GM13976 (cell line): Measurements from ENCODE around the gene BCAT1.

Source experiments
- DNase-seq: peaks from one replicate; pipeline ENCODE4 v3.0.0; 2012; ENCODE audit warnings: low spot score
- in situ Hi-C: fragments of 300-500 bp; cut with MboI; formaldehyde crosslinking; loops from one replicate; pipeline ENCODE4 v1.12.0; 2022; ENCODE audit warnings: low sequenced_read_pairs, mixed read lengths, inconsistent platforms; ENCODE audit not compliant: unreplicated experiment
- TF ChIP-seq, protein P1 (sequence below): IDR thresholded peaks from 2 replicates; pipeline ENCODE4 v1.5.1; 2012; ENCODE audit warnings: borderline replicate concordance, mild to moderate bottlenecking; ENCODE audit not compliant: insufficient read depth; ENCODE audit errors: extremely low read depth, missing control alignments, control extremely low read depth

BCAT1 gene

DNA sequence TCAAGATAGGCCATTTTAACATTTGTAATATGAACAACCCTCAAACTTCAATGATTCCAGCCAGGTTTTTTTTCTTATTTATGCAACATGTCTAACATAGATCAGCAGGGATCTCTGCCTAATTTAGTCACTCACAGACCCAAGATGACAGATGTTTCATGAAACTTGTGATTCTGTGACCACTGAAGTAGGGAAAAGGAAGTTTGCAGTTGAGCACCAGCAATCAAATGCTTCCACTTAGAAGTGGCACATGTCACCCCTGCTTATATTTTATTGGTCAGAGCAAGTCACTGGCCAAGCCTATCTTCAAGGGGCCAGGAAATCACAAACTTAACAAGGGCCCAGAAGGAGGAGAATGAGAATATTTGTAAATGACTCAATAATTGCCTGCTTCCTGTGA is 150.6 kb downstream of the BCAT1 start:
- peak; percentile 33 for DNase-seq
- TF ChIP-seq, protein P1, sequence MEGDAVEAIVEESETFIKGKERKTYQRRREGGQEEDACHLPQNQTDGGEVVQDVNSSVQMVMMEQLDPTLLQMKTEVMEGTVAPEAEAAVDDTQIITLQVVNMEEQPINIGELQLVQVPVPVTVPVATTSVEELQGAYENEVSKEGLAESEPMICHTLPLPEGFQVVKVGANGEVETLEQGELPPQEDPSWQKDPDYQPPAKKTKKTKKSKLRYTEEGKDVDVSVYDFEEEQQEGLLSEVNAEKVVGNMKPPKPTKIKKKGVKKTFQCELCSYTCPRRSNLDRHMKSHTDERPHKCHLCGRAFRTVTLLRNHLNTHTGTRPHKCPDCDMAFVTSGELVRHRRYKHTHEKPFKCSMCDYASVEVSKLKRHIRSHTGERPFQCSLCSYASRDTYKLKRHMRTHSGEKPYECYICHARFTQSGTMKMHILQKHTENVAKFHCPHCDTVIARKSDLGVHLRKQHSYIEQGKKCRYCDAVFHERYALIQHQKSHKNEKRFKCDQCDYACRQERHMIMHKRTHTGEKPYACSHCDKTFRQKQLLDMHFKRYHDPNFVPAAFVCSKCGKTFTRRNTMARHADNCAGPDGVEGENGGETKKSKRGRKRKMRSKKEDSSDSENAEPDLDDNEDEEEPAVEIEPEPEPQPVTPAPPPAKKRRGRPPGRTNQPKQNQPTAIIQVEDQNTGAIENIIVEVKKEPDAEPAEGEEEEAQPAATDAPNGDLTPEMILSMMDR, result no peak
- in situ Hi-C loops, result no loop called here

DNA sequence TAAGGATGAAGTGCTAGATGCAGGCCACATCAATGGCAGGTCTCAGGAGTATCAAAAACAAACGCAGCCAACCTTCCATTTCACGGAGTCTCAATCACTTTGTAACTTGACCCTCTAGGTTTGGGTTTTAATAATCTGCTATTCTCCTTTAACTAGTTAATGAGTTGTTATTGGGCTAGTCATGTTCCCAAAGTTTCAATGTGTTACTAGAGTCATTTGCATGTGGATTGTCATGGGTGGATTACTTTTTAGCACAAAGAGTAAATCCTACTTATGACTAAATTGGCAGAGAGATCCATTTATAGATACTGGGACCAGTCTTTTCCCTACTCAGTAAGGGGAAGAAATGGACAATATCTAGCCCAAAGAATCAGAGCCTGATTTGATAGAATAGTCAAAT is 151.0 kb downstream of the BCAT1 start:
- DNase-seq, result no peak
- in situ Hi-C loops, result no loop called here

DNA sequence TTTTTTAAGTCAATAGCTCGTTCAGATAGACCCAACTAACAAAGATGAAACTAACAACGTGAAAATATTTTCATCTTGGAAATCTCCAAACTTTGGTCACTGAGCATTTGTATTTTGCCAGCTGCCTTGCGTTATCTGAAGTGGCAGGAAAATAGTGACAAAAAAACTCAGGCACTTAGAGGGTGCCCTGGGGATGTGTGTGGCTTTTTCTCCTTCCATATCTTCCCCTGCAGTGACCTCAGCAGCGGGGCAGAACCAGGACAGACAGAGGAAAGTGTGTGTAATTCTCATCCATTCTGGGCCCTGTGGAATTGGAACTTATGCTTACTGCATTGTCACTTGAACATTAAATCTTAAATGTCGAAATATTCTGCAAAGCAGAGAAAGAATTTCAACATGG is 152.0 kb downstream of the BCAT1 start:
- in situ Hi-C loops, result no loop called here
- TF ChIP-seq, protein P1, result no peak
- no peak for DNase-seq

More for the DNA sequence above, 151.0 kb downstream of the BCAT1 start:
- TF ChIP-seq, protein P1, result no peak

DNA sequence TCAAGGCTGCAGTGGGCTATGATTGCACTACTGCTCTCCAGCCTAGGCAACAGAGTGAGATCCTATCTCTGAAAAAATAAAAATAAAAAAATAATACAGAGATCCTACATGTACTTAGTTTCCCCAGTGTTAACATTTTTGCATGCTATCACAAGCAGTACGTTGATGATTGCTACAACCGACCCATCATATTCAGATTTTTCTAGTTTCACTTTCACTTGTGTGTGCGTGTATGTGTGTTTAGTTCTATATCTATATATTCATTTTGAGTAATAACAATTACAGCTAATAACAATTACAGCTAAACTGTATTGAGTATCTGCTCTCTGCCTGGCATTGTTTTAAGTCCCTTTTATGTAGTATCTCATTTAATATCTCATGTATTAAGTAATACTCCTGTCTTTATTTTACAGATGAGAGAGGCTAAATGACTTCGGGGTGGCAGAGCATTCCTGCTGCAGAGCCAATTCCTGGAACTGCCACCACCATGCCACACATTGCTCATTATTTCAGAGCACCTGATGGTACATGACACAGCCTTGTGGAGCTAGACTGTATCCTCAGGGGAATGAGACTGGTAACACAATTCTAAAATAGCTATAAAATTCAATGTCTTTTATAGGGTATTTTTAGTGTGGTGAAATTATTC is 153.1 kb downstream of the BCAT1 start:
- DNase-seq, result peak; percentile 14
- in situ Hi-C loops, result no loop called here
- TF ChIP-seq, protein P1, result no peak

DNA sequence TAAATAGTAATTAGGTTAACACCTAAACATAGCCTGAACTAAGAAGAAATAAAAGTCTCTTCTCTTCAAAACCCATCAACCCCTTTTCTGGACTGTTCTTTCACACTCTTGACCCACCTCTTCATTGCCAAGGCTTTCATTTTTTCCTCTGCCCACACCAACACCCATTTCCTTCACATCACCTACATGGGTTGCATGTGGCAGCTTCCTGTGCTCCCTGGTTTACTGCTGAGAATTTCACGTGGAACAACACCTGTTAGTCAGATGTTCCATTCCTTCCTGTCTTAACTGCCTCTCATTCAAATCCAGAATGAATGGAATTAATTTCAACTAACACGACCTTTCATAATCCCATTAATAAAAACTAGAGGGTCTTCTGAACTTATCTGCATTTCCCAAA is 157.3 kb downstream of the BCAT1 start:
- in situ Hi-C loops, result no loop called here
- DNase-seq, result no peak
- TF ChIP-seq, protein P1, result no peak

DNA sequence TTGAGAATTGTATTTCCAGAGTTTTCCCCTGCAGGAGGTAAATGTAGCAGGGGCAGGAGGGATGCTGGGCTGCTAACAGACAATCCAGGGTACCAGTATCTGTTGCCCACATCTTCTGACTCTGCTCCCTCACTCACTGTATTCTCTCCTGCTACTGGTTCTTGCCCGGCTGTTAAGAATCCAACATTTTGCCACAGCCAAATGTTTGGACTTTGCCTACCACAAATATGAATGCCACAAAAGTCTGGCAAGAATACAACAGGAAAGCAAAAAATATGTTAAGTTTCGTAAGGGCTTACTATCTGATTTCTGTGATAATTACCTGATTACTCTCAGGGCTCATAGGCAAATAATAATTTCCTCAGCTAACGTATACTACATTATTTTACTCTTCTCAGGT is 160.0 kb downstream of the BCAT1 start:
- in situ Hi-C loops, result no loop called here
- TF ChIP-seq, protein P1, result no peak
- DNase-seq, result no peak

DNA sequence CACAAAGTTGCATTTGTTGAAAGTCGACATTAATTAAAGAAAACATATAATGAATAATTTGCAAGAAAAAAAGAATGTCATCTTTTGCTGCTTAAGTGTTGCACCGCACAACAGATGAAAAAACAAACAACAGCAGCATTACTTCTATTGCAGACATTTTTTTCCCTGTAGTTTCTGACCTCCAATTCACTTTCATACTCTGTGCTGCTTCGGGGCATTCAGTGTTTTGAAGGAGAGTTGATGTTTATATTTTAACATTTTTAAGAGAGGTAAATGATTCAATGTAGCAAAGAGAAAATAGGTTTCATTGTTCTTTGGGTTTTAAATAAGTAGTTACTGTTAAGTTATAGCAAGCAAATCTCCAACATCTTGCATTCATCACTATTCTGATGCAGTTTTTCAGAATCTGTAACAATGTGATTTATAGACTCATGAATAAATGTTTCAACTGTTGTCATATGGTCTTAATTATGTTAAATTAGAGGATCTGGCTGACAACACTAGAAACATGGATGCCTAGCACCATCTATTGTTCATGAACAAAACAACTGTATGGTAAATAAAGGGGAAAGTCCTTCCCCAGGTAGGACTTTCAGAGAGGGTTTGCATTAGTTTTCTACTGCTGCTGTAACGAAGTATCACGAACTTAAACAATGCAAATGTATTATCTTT is 168.1 kb downstream of the BCAT1 start:
- TF ChIP-seq, protein P1, result peak; percentile 11
- in situ Hi-C loops, result no loop called here
- DNase-seq, result no peak
